ENCODE data around the gene TSKS. TPM values are rescaled to one million over a fixed set of nuclear protein-coding genes. Genes with fewer than 3 reads are reported as not detected.
A peak's percentile ranks its signal among the peaks of the same experiment; 100 is the strongest.

The TSKS gene
- total and polyA plus RNA-seq, 7 donors: 0.18 to 0.27 (median 0.21) TPM; not detected in 3

GRCh38 chr19:49752701-49753100, 10.4 kb downstream of the TSKS start:
- no peak for TF ChIP-seq CTCF (IDR thresholded peaks at IDR 0.05)
- ATAC-seq: no peak
- Histone ChIP-seq H3K27me3 (ENCODE audit: insufficient read depth in 3 of 3, low read length in 2 of 3) (no peaks in the 10 kb centered on the region), H3K9me3 (no peaks in the 10 kb centered on the region), H3K4me3 (no peak overlapping the region), H3K27ac (no peak overlapping the region), H3K36me3 (ENCODE audit: insufficient read depth in 1 of 2, low read depth in 1 of 2) (no peaks in the 10 kb centered on the region), H3K4me1 (no peaks in the 10 kb centered on the region)
- DNase-seq: no peak
- intact Hi-C loops (cut with DNase I): no loop called here
- WGBS, 3 donors: 43 to 67% (median 61%) methylated on average over 1 of the region's 1 CpG

DNA sequence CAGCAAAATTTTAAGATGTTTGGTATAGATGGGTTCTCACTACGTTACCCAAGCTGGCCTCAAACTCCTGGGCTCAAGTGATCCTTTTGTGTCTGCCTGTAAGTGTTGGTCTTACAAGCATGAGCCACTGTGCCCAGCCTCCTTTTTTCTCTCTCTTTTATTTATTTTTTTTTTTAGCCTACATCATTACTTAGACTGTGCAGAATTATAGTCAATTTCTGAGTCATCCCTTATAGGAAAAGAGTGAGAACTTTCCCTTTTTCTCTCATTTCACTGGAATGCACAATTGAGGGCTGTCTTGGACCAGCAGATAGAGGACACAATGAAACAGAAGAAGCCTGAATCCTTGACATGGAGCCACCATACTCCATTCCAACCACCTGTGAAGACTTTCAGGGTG, 13.3 kb downstream of the TSKS start:
- WGBS, 3 donors: 32 to 84% (median 57%) methylated on average over 1 of the region's 1 CpG
- no peak overlapping the region for H3K4me3 ChIP-seq
- H3K9me3 ChIP-seq: no peaks in the 10 kb centered on the region
- no peaks in the 10 kb centered on the region for H3K27me3 ChIP-seq (ENCODE audit: insufficient read depth in 3 of 3, low read length in 2 of 3)
- no peak for ATAC-seq
- no peak for DNase-seq
- TF ChIP-seq CTCF (IDR thresholded peaks at IDR 0.05): no peak
- no peaks in the 10 kb centered on the region for H3K36me3 ChIP-seq (ENCODE audit: insufficient read depth in 1 of 2, low read depth in 1 of 2)
- no peaks in the 10 kb centered on the region for H3K4me1 ChIP-seq
- intact Hi-C loops (cut with DNase I): no loop called here
- no peak overlapping the region for H3K27ac ChIP-seq

GRCh38 chr19:49749055-49749716, 13.9 kb downstream of the TSKS start:
- Histone ChIP-seq H3K27ac (no peak overlapping the region), H3K36me3 (ENCODE audit: insufficient read depth in 1 of 2, low read depth in 1 of 2) (no peaks in the 10 kb centered on the region), H3K4me3 (no peak overlapping the region), H3K4me1 (no peaks in the 10 kb centered on the region), H3K9me3 (no peaks in the 10 kb centered on the region), H3K27me3 (ENCODE audit: insufficient read depth in 3 of 3, low read length in 2 of 3) (no peaks in the 10 kb centered on the region)
- 61 to 77% (median 72%) methylated on average over 6 of the region's 6 CpGs for WGBS, 3 donors
- intact Hi-C loops (cut with DNase I): no loop called here
- TF ChIP-seq CTCF (IDR thresholded peaks at IDR 0.05): no peak
- ATAC-seq (peak; percentile 48 to 78 (median 68)), DNase-seq (no peak)

DNA sequence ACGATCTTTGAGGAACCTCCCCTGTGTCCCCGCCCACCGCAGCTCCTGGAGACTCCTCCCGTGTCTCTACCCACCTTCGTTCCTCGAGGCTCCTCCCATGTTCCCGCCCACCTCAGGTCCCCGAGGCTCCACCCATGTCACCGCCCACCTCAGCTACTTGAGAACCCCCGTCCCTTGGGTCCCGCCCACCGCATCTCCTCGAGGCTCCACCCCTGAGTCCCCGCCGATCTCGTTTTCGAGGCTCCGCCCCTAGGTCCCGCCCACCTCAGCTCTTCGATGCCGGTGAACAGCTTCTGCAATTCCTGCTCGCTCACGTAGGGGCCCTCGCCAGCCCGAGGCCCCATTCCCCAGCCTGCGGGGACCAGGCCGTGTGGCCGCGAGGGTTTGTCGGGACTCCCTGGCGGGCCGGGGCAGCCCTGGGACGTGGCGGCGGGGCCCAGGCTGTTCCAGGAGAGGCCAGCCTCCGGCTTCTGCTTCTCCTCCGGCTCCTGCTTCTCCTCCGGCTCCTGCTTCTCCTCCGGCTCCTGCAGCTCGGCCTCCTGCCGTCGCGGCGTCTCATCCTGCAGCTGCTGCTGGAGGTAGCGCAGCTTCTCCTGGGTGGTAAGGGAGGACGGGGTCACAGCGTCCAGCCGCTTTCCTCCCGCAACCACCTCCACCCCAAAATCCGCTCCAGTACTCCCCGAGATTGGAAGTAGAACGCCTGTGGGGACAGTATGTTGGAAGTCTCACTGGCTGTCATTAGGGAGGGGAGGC, 16.7 kb downstream of the TSKS start:
- WGBS, 3 donors: 39 to 48% (median 48%) methylated on average over 45 to 52 of the region's 52 CpGs
- H3K27me3 ChIP-seq (ENCODE audit: insufficient read depth in 3 of 3, low read length in 2 of 3): no peaks in the 10 kb centered on the region
- no peak overlapping the region for H3K27ac ChIP-seq
- ATAC-seq: peak; percentile 40 to 75 (median 70)
- DNase-seq: peak; percentile 59 to 79
- intact Hi-C loops (cut with DNase I): no loop called here
- no peaks in the 10 kb centered on the region for H3K36me3 ChIP-seq (ENCODE audit: insufficient read depth in 1 of 2, low read depth in 1 of 2)
- no peaks in the 10 kb centered on the region for H3K9me3 ChIP-seq
- no peak for TF ChIP-seq CTCF (IDR thresholded peaks at IDR 0.05)
- no peaks in the 10 kb centered on the region for H3K4me1 ChIP-seq
- peak overlapping the region; percentile 18 for H3K4me3 ChIP-seq

All from psoas muscle (tissue), 8 donors.